ENCODE results near the gene TSHZ2.

- no peak for TF ChIP-seq POLR2A (IDR thresholded peaks at IDR 0.05; ENCODE audit: low read depth, low read length)
- TF ChIP-seq POLR2AphosphoS5 (IDR thresholded peaks at IDR 0.05; ENCODE audit: low read depth, low read length), result no peak
Observed at GRCh38 chr20:53294804-53295203, 322.6 kb downstream of the TSHZ2 start.

Measured in GM12892 (cell line).